Natural killer cell (primary cell): ENCODE results near the gene GPRASP1. TPM values are rescaled to one million over a fixed set of nuclear protein-coding genes. Genes with fewer than 3 reads are reported as not detected.
A peak's percentile ranks its signal among the peaks of the same experiment; 100 is the strongest.

ENCODE experiments used
- ATAC-seq, 3 donors: fragments of 150-1000 bp in 2 of 3; fragments of 200-7000 bp in 1 of 3; cut with Tn5 transposase; 1 replicate in 1 of 3; 2 replicates in 2 of 3; pipeline ENCODE4 v1.10.0; 2021; ENCODE audit warnings: mild to moderate bottlenecking in 2 of 3, moderate library complexity in 2 of 3
- DNase-seq, 2 donors: peaks; one replicate each; pipeline versions ENCODE4 v3.0.0 to v3.0.0-alpha.2; 2013 to 2021; ENCODE audit warnings: mixed read lengths in 1 of 2
- H3K27ac ChIP-seq: one replicate; pipeline ENCODE4 v1.5.1; 2013; ENCODE audit warnings: mild to moderate bottlenecking, low read length
- H3K27me3 ChIP-seq: one replicate; pipeline ENCODE4 v1.6.1; 2013; ENCODE audit warnings: low read length; ENCODE audit not compliant: control insufficient read depth, insufficient read depth
- H3K36me3 ChIP-seq: one replicate; pipeline ENCODE4 v1.6.1; 2013; ENCODE audit warnings: low read length; ENCODE audit not compliant: control insufficient read depth, insufficient read depth
- H3K4me1 ChIP-seq: one replicate; pipeline ENCODE4 v1.6.1; 2013; ENCODE audit warnings: low read length; ENCODE audit not compliant: control insufficient read depth, insufficient read depth
- H3K4me3 ChIP-seq: one replicate; pipeline ENCODE4 v1.5.1; 2013; ENCODE audit warnings: low read length
- H3K9me3 ChIP-seq: one replicate; pipeline ENCODE4 v1.6.1; 2013; ENCODE audit warnings: low read length; ENCODE audit not compliant: control insufficient read depth, insufficient read depth
- H3K27ac Mint-ChIP-seq, 2 donors: one replicate each; pipeline ENCODE4 v1.8.0; 2022; ENCODE audit warnings: mild to moderate bottlenecking in 2 of 2, mixed read lengths in 2 of 2, moderate library complexity in 1 of 2
- H3K27me3 Mint-ChIP-seq, 2 donors: one replicate each; pipeline ENCODE4 v1.8.0; 2022; ENCODE audit warnings: low read depth in 2 of 2, mixed read lengths in 2 of 2
- H3K36me3 Mint-ChIP-seq: one replicate; pipeline ENCODE4 v1.8.0; 2022; ENCODE audit warnings: mixed read lengths
- H3K4me1 Mint-ChIP-seq, 2 donors: one replicate each; pipeline ENCODE4 v1.8.0; 2022; ENCODE audit warnings: mixed read lengths in 2 of 2
- H3K4me3 Mint-ChIP-seq: one replicate; pipeline ENCODE4 v1.8.0; 2022; ENCODE audit warnings: mild to moderate bottlenecking, moderate library complexity, mixed read lengths
- H3K9me3 Mint-ChIP-seq, 2 donors: one replicate each; pipeline ENCODE4 v1.8.0; 2022; ENCODE audit warnings: mixed read lengths in 2 of 2
- WGBS: methylation state at CpG from one replicate; pipeline ENCODE4 v1.1.7; 2013; ENCODE audit warnings: missing lambda C conversion rate; ENCODE audit not compliant: insufficient coverage; 5-methylcytosine and 5-hydroxymethylcytosine counted together
- intact Hi-C: fragments of 100-400 bp; cut with micrococcal nuclease; formaldehyde crosslinking; loops from one replicate; pipeline ENCODE4 v1.14.2; 2022
- total RNA-seq, 4 donors: library from RNA; stranded (reverse); fragments of 120-200 nt in 1 of 4; gene quantifications; one replicate each; pipeline versions ENCODE4 v1.2.3 to v1.2.4, GENCODE V29; 2013 to 2022
- TF ChIP-seq, protein P1 (sequence below): fragments of 200-600 bp; IDR thresholded peaks from one replicate; pipeline ENCODE4 v1.8.0; 2022; ENCODE audit warnings: antibody characterized with exemption

Gene GPRASP1, protein sequence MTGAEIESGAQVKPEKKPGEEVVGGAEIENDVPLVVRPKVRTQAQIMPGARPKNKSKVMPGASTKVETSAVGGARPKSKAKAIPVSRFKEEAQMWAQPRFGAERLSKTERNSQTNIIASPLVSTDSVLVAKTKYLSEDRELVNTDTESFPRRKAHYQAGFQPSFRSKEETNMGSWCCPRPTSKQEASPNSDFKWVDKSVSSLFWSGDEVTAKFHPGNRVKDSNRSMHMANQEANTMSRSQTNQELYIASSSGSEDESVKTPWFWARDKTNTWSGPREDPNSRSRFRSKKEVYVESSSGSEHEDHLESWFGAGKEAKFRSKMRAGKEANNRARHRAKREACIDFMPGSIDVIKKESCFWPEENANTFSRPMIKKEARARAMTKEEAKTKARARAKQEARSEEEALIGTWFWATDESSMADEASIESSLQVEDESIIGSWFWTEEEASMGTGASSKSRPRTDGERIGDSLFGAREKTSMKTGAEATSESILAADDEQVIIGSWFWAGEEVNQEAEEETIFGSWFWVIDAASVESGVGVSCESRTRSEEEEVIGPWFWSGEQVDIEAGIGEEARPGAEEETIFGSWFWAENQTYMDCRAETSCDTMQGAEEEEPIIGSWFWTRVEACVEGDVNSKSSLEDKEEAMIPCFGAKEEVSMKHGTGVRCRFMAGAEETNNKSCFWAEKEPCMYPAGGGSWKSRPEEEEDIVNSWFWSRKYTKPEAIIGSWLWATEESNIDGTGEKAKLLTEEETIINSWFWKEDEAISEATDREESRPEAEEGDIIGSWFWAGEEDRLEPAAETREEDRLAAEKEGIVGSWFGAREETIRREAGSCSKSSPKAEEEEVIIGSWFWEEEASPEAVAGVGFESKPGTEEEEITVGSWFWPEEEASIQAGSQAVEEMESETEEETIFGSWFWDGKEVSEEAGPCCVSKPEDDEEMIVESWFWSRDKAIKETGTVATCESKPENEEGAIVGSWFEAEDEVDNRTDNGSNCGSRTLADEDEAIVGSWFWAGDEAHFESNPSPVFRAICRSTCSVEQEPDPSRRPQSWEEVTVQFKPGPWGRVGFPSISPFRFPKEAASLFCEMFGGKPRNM (N-terminal part only)
- 10 to 100 TPM; 11.2 to 12.6 (median 12.2) TPM for total RNA-seq
- total RNA-seq (2013): 10.2 TPM

DNA sequence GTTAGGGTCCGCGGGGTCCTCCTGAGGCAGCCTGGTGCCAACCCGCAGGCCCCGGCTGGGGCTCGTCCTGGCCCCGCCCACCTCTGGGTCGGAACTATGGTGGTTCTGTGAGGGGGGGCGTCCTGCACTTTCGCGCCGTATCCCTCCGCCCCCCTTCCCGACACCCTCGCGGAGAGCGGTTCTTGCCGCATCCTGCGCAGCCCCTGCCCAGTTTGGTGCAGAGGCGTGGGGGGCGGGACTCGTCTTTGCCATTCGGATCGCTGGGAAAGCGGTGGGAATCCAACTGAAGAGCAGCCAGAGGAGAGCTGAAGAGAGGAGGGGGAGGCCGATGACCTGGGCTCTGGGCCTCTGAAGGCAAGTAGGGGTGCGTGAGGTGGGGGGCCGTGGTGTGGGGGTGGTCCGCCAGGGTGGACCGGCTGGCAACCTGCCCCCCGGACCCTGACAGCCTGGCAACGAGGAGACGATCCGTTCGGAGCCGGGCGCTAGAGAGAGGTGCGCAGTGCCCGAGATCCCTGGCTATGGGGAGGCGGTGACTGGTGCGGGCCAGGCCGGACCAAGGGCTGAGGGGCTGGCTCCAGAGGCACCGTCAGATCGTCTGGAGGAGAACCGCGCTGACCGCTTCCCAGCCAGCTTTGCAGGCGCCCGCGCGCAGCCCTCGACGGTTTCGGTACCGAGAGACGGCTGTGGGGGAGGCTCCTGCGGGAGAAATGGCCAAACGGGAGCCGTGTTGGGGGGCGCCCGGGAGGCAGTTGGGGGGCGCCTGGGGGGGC lies at the start of gene GPRASP1:
Gene GPRASP1, plus strand, starts transcription at position 242 of the 770 bp plus-strand sequence. CDS start 2,431 bp downstream, outside the sequence.
- WGBS: under 1% methylated on average over 61 of the region's 61 CpGs

DNA sequence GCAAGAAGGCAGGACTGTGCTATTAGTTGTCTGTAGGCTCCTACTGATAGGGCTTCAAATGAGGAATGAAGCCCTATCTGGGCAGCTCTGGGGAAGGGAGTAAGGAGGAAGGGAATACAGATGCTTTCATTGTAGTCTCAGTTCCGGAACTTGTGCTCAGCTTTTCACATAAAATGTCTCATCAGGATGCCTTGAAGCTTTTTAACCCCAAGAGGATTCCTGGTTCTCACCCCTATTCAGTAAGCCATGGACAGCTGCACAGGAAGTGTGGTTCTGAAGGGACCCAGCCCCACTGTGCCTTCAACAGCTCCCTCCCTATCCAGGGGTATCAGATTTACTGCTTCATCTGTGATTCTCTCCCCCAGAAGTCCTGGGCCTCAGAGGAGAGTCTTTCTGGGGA lies 47.0 kb upstream of the GPRASP1 start:
- DNase-seq (no peak), ATAC-seq (no peak)
- Histone ChIP-seq H3K4me3 (no peak overlapping the region), H3K36me3 (no peaks in the 10 kb centered on the region), H3K9me3 (no peaks in the 10 kb centered on the region), H3K27me3 (no peaks in the 10 kb centered on the region), H3K4me1 (peaks cover 3% of the 10 kb centered on the region), H3K27ac (no peak overlapping the region)
- H3K27me3 Mint-ChIP-seq: no peaks in the 10 kb centered on the region
- TF ChIP-seq, protein P1, sequence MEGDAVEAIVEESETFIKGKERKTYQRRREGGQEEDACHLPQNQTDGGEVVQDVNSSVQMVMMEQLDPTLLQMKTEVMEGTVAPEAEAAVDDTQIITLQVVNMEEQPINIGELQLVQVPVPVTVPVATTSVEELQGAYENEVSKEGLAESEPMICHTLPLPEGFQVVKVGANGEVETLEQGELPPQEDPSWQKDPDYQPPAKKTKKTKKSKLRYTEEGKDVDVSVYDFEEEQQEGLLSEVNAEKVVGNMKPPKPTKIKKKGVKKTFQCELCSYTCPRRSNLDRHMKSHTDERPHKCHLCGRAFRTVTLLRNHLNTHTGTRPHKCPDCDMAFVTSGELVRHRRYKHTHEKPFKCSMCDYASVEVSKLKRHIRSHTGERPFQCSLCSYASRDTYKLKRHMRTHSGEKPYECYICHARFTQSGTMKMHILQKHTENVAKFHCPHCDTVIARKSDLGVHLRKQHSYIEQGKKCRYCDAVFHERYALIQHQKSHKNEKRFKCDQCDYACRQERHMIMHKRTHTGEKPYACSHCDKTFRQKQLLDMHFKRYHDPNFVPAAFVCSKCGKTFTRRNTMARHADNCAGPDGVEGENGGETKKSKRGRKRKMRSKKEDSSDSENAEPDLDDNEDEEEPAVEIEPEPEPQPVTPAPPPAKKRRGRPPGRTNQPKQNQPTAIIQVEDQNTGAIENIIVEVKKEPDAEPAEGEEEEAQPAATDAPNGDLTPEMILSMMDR: no peak
- intact Hi-C loops: no loop called here
- peak overlapping the region in 1 of 2 donors; percentile 40 for H3K27ac Mint-ChIP-seq
- H3K4me1 Mint-ChIP-seq: peaks cover 34 to 48% of the 10 kb centered on the region in 2 donors
- WGBS: 67% methylated on average over 1 of the region's 1 CpG
- no peaks in the 10 kb centered on the region for H3K9me3 Mint-ChIP-seq
- H3K4me3 Mint-ChIP-seq: no peak overlapping the region
- H3K36me3 Mint-ChIP-seq: no peaks in the 10 kb centered on the region

More for the DNA sequence above, at the start of gene GPRASP1:
- H3K4me1 ChIP-seq: peaks cover 20% of the 10 kb centered on the region
- Mint-ChIP-seq H3K36me3 (no peaks in the 10 kb centered on the region), H3K9me3 (no peaks in the 10 kb centered on the region), H3K4me1 (peaks cover 12 to 32% of the 10 kb centered on the region in 2 donors), H3K27me3 (peaks cover 0 to 6% of the 10 kb centered on the region in 2 donors), H3K4me3 (peak within 1 kb of the TSS; percentile 98), H3K27ac (peak within 1 kb of the TSS; percentile 86 to 94)
- H3K27me3 ChIP-seq: no peaks in the 10 kb centered on the region
- DNase-seq: peak; percentile 48 to 79
- TF ChIP-seq, protein P1: no peak
- no peaks in the 10 kb centered on the region for H3K9me3 ChIP-seq
- ATAC-seq: peak; percentile 71 to 84 (median 73)
- H3K27ac ChIP-seq: peak within 1 kb of the TSS; percentile 30
- H3K4me3 ChIP-seq: peak within 1 kb of the TSS; percentile 80
- intact Hi-C loops: no loop called here
- no peaks in the 10 kb centered on the region for H3K36me3 ChIP-seq

DNA sequence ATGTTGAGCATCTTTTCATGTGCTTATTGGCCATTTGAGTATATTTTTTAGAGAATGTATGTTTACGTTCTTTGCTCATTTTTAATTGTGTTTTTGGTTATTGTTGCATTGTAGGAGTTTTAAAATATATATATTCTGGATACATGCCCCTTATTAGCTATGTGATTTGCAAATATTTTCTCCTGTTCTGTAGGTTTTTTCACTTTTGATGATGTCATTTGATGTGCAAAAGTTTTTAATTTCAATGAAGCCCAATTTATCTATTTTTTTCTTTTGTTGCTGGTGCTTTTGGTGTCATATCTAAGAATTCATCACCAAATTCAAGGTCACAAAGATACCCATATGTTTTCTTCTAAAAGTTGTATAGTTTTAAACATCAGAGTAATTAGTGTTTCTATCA lies 45.2 kb upstream of the GPRASP1 start:
- H3K4me1 Mint-ChIP-seq: peaks cover 18 to 35% of the 10 kb centered on the region in 2 donors
- WGBS: no CpG with 5 or more reads among the region's 1 CpG
- H3K27me3 ChIP-seq: no peaks in the 10 kb centered on the region
- intact Hi-C loops: no loop called here
- no peaks in the 10 kb centered on the region for H3K36me3 Mint-ChIP-seq
- H3K9me3 ChIP-seq: no peaks in the 10 kb centered on the region
- H3K27ac ChIP-seq: no peak overlapping the region
- H3K9me3 Mint-ChIP-seq: no peaks in the 10 kb centered on the region
- H3K36me3 ChIP-seq: no peaks in the 10 kb centered on the region
- H3K4me3 ChIP-seq: no peak overlapping the region
- no peak overlapping the region for H3K4me3 Mint-ChIP-seq
- DNase-seq: no peak
- TF ChIP-seq, protein P1: no peak
- H3K27ac Mint-ChIP-seq: no peak overlapping the region
- no peaks in the 10 kb centered on the region for H3K27me3 Mint-ChIP-seq
- ATAC-seq: no peak
- no peaks in the 10 kb centered on the region for H3K4me1 ChIP-seq
